Esophagus muscularis mucosa (tissue), 3 donors: ENCODE data around the gene FLNA.

Source experiments
- POLR2AphosphoS5 ChIP-seq, 2 donors: sonication (generic); formaldehyde crosslinking; IDR thresholded peaks; one replicate each; pipeline ENCODE4 v1.6.1; 2017; ENCODE audit warnings: antibody characterized with exemption in 2 of 2
- TF ChIP-seq, protein P1 (sequence below), 3 experiments: fragments of 200-600 bp in 2 of 3; fragments of 450-650 bp in 1 of 3; sonication (generic) in 2 of 3; IDR thresholded peaks; one replicate each; pipeline ENCODE4 v1.5.1; 2017 to 2019; ENCODE audit warnings: antibody characterized with exemption in 3 of 3, mild to moderate bottlenecking in 2 of 3, moderate library complexity in 1 of 3

- TF ChIP-seq, protein P1, sequence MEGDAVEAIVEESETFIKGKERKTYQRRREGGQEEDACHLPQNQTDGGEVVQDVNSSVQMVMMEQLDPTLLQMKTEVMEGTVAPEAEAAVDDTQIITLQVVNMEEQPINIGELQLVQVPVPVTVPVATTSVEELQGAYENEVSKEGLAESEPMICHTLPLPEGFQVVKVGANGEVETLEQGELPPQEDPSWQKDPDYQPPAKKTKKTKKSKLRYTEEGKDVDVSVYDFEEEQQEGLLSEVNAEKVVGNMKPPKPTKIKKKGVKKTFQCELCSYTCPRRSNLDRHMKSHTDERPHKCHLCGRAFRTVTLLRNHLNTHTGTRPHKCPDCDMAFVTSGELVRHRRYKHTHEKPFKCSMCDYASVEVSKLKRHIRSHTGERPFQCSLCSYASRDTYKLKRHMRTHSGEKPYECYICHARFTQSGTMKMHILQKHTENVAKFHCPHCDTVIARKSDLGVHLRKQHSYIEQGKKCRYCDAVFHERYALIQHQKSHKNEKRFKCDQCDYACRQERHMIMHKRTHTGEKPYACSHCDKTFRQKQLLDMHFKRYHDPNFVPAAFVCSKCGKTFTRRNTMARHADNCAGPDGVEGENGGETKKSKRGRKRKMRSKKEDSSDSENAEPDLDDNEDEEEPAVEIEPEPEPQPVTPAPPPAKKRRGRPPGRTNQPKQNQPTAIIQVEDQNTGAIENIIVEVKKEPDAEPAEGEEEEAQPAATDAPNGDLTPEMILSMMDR (IDR thresholded peaks at IDR 0.05): no peak
- TF ChIP-seq POLR2AphosphoS5 (IDR thresholded peaks at IDR 0.05): peak; percentile 27 to 60
Observed at GRCh38 chrX:154368630-154369448, 5.6 kb downstream of the FLNA start.
